Adrenal gland (tissue), 5 donors: ENCODE results near the gene TCF19.
A peak's percentile ranks its signal among the peaks of the same experiment; 100 is the strongest.

Experiments
- CTCF ChIP-seq, 6 experiments: fragments of 450-650 bp in 4 of 6; fragments of 200-600 bp in 2 of 6; sonication (generic) in 1 of 6; IDR thresholded peaks; 1 replicate in 5 of 6; 2 replicates in 1 of 6; pipeline versions ENCODE4 v1.5.1 to v1.8.0; 2016 to 2021; ENCODE audit warnings: antibody characterized with exemption in 6 of 6, mild to moderate bottlenecking in 2 of 6, moderate library complexity in 1 of 6
- POLR2A ChIP-seq, 2 donors: fragments of 450-650 bp; IDR thresholded peaks; one replicate each; pipeline ENCODE4 v1.6.1; 2017; ENCODE audit warnings: antibody characterized with exemption in 2 of 2, mild to moderate bottlenecking in 2 of 2, moderate library complexity in 1 of 2
- donor health status: DM: no; HTN: no; CAD: no.

- TF ChIP-seq CTCF (IDR thresholded peaks at IDR 0.05) (no peak), POLR2A (IDR thresholded peaks at IDR 0.05) (peak in 1 of 2 donors; percentile 78)
Measured at GRCh38 chr6:31197559-31198305, 39.3 kb downstream of the TCF19 start.
